ENCODE measurements around the gene MAN2C1. TPM values are rescaled to one million over a fixed set of nuclear protein-coding genes. Genes with fewer than 3 reads are reported as not detected.

Gene MAN2C1
- total RNA-seq, 1 donor from 2014 or later, result 237 TPM

- peaks cover 10% of the 10 kb centered on the region for H3K27me3 Mint-ChIP-seq (ENCODE audit: unreplicated experiment)
- peak overlapping the region; percentile 13 for H3K27ac Mint-ChIP-seq (ENCODE audit: unreplicated experiment)
- no peak for TF ChIP-seq CTCF (IDR thresholded peaks at IDR 0.05; ENCODE audit: unreplicated experiment)
- H3K9me3 Mint-ChIP-seq (ENCODE audit: unreplicated experiment), result no peaks in the 10 kb centered on the region
- no peak overlapping the region for H3K4me3 Mint-ChIP-seq (ENCODE audit: unreplicated experiment)
- peaks cover 33% of the 10 kb centered on the region for H3K36me3 Mint-ChIP-seq (ENCODE audit: low read depth, unreplicated experiment)
- peaks cover 64% of the 10 kb centered on the region for H3K4me1 Mint-ChIP-seq (ENCODE audit: unreplicated experiment)
- no peak for DNase-seq (ENCODE audit: low spot score)
Measured at GRCh38 chr15:75371486-75371885, 3.1 kb upstream of the MAN2C1 start.

GRCh38 chr15:75369897-75370581, 1.6 kb upstream of the MAN2C1 start:
- H3K9me3 Mint-ChIP-seq (ENCODE audit: unreplicated experiment), result no peaks in the 10 kb centered on the region
- H3K36me3 Mint-ChIP-seq (ENCODE audit: low read depth, unreplicated experiment), result peaks cover 24% of the 10 kb centered on the region
- TF ChIP-seq CTCF (IDR thresholded peaks at IDR 0.05; ENCODE audit: unreplicated experiment), result no peak
- peak overlapping the region; percentile 96 for H3K27ac Mint-ChIP-seq (ENCODE audit: unreplicated experiment)
- DNase-seq (ENCODE audit: low spot score), result no peak
- peak overlapping the region; percentile 88 for H3K4me3 Mint-ChIP-seq (ENCODE audit: unreplicated experiment)
- peaks cover 51% of the 10 kb centered on the region for H3K4me1 Mint-ChIP-seq (ENCODE audit: unreplicated experiment)
- H3K27me3 Mint-ChIP-seq (ENCODE audit: unreplicated experiment), result peaks cover 6% of the 10 kb centered on the region

- no peak for TF ChIP-seq CTCF (IDR thresholded peaks at IDR 0.05; ENCODE audit: unreplicated experiment)
- DNase-seq (ENCODE audit: low spot score), result no peak
- H3K27me3 Mint-ChIP-seq (ENCODE audit: unreplicated experiment), result peaks cover 6% of the 10 kb centered on the region
- peak overlapping the region; percentile 96 for H3K27ac Mint-ChIP-seq (ENCODE audit: unreplicated experiment)
- H3K4me1 Mint-ChIP-seq (ENCODE audit: unreplicated experiment), result peaks cover 44% of the 10 kb centered on the region
- peak overlapping the region; percentile 88 for H3K4me3 Mint-ChIP-seq (ENCODE audit: unreplicated experiment)
- no peaks in the 10 kb centered on the region for H3K9me3 Mint-ChIP-seq (ENCODE audit: unreplicated experiment)
- H3K36me3 Mint-ChIP-seq (ENCODE audit: low read depth, unreplicated experiment), result peaks cover 20% of the 10 kb centered on the region
Measured at GRCh38 chr15:75368689-75369239, 357 bp upstream of the MAN2C1 start.

- TF ChIP-seq CTCF (IDR thresholded peaks at IDR 0.05; ENCODE audit: unreplicated experiment), result no peak
- no peaks in the 10 kb centered on the region for H3K9me3 Mint-ChIP-seq (ENCODE audit: unreplicated experiment)
- peaks cover 38% of the 10 kb centered on the region for H3K4me1 Mint-ChIP-seq (ENCODE audit: unreplicated experiment)
- peak overlapping the region; percentile 83 for H3K27ac Mint-ChIP-seq (ENCODE audit: unreplicated experiment)
- H3K4me3 Mint-ChIP-seq (ENCODE audit: unreplicated experiment), result peak overlapping the region; percentile 86
- peaks cover 6% of the 10 kb centered on the region for H3K27me3 Mint-ChIP-seq (ENCODE audit: unreplicated experiment)
- H3K36me3 Mint-ChIP-seq (ENCODE audit: low read depth, unreplicated experiment), result peaks cover 21% of the 10 kb centered on the region
- no peak for DNase-seq (ENCODE audit: low spot score)
Measured at GRCh38 chr15:75367406-75367912, 948 bp downstream of the MAN2C1 start.

- H3K27me3 Mint-ChIP-seq (ENCODE audit: unreplicated experiment), result peaks cover 6% of the 10 kb centered on the region
- DNase-seq (ENCODE audit: low spot score), result no peak
Measured at GRCh38 chr15:75367006-75367405, 1.4 kb downstream of the MAN2C1 start.

More at GRCh38 chr15:75367006-75367405, 1.4 kb downstream of the MAN2C1 start:
- Mint-ChIP-seq H3K4me3 (ENCODE audit: unreplicated experiment) (peak overlapping the region; percentile 86), H3K4me1 (ENCODE audit: unreplicated experiment) (peaks cover 38% of the 10 kb centered on the region), H3K36me3 (ENCODE audit: low read depth, unreplicated experiment) (peaks cover 21% of the 10 kb centered on the region), H3K9me3 (ENCODE audit: unreplicated experiment) (no peaks in the 10 kb centered on the region), H3K27ac (ENCODE audit: unreplicated experiment) (peak overlapping the region; percentile 63)
- no peak for TF ChIP-seq CTCF (IDR thresholded peaks at IDR 0.05; ENCODE audit: unreplicated experiment)
